Stimulated activated CD8-positive, alpha-beta memory T cell treated with anti-CD3 and anti-CD28 coated beads, Interleukin-15, amount 100 ng/mL, for 24 hours (primary cell): ENCODE measurements around the gene NRG2.

Experiments
- DNase-seq: peaks from one replicate; pipeline ENCODE4 v3.0.0-alpha.2; 2020; ENCODE audit warnings: low read depth

The NRG2 gene

GRCh38 chr5:140042643-140043507, at the start of gene NRG2:
NRG2 (minus strand) TSS chr5:140043299.
- DNase-seq = no peak

GRCh38 chr5:140090251-140090650, 47.2 kb upstream of the NRG2 start:
- no peak for DNase-seq

GRCh38 chr5:140084541-140084940, 41.4 kb upstream of the NRG2 start:
- DNase-seq = no peak

GRCh38 chr5:140083650-140084049, 40.6 kb upstream of the NRG2 start:
- DNase-seq = no peak

- no peak for DNase-seq
Observed at GRCh38 chr5:140083120-140083519, 40.0 kb upstream of the NRG2 start.

GRCh38 chr5:140076788-140077187, 33.7 kb upstream of the NRG2 start:
- no peak for DNase-seq

- no peak for DNase-seq
Observed at GRCh38 chr5:140076142-140076541, 33.0 kb upstream of the NRG2 start.

- no peak for DNase-seq
Observed at GRCh38 chr5:140075371-140075770, 32.3 kb upstream of the NRG2 start.

GRCh38 chr5:140073296-140073695, 30.2 kb upstream of the NRG2 start:
- DNase-seq = no peak

GRCh38 chr5:140072812-140073211, 29.7 kb upstream of the NRG2 start:
- no peak for DNase-seq

GRCh38 chr5:140060816-140061215, 17.7 kb upstream of the NRG2 start:
- no peak for DNase-seq

GRCh38 chr5:140058212-140058932, 15.3 kb upstream of the NRG2 start:
- DNase-seq = no peak

GRCh38 chr5:140056880-140057279, 13.8 kb upstream of the NRG2 start:
- DNase-seq = no peak

- no peak for DNase-seq
Observed at GRCh38 chr5:140055152-140055551, 12.1 kb upstream of the NRG2 start.

GRCh38 chr5:140054086-140054689, 11.1 kb upstream of the NRG2 start:
- DNase-seq = no peak

GRCh38 chr5:140051950-140052349, 8.9 kb upstream of the NRG2 start:
- no peak for DNase-seq

- no peak for DNase-seq
Observed at GRCh38 chr5:140049713-140050112, 6.6 kb upstream of the NRG2 start.

- DNase-seq = no peak
Observed at GRCh38 chr5:140049205-140049604, 6.1 kb upstream of the NRG2 start.

GRCh38 chr5:140044041-140044440, 942 bp upstream of the NRG2 start:
- DNase-seq = no peak

- DNase-seq = no peak
Observed at GRCh38 chr5:140043508-140043872, 391 bp upstream of the NRG2 start.

GRCh38 chr5:140042393-140042642, 781 bp downstream of the NRG2 start:
- DNase-seq = no peak

GRCh38 chr5:140041492-140042392, 1.4 kb downstream of the NRG2 start:
- no peak for DNase-seq
